ENCODE results near the gene COPS8. TPM values are rescaled to one million over a fixed set of nuclear protein-coding genes. Genes with fewer than 3 reads are reported as not detected.

The COPS8 gene
- total and polyA plus RNA-seq, 2 experiments from 2014 or later: 120 to 130 TPM

DNA sequence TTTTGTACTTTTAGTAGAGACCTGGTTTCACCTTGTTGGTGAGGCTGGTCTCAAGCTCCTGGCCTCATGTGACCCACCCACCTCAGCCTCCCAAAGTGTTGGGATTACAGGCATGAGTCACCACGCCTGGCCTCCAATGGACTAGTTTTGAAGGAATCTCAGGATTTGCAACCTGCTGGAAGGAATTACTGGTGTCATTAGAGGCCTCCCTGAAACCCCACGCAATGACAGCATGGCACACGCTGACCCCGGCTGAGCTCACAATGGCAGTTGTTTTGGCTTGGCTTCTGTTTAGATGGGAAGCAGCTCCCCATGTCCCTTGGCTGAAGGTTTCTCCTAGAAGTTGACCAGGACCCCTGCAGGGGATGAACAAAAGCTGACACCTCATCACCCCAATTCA, 23.1 kb upstream of the COPS8 start:
- DNase-seq (ENCODE audit: low spot score): no peak
- Histone ChIP-seq H3K4me3 (no peak overlapping the region), H3K4me2 (no peak overlapping the region), H4K20me1 (replicated peaks; ENCODE audit: insufficient read depth) (no peaks in the 10 kb centered on the region), H3K4me1 (ENCODE audit: insufficient read depth) (no peaks in the 10 kb centered on the region), H3K27me3 (ENCODE audit: insufficient read depth) (no peaks in the 10 kb centered on the region), H3K9me2 (ENCODE audit: insufficient read depth) (no peaks in the 10 kb centered on the region), H3K36me3 (ENCODE audit: insufficient read depth) (no peaks in the 10 kb centered on the region), H3F3A (replicated peaks; ENCODE audit: low read depth) (no peaks in the 10 kb centered on the region), H3K79me2 (replicated peaks; ENCODE audit: insufficient read depth) (no peaks in the 10 kb centered on the region), H3K27ac (ENCODE audit: low read depth) (no peak overlapping the region), H2AFZ (no peak overlapping the region)
- peaks cover 2% of the 10 kb centered on the region for H3K27me3 Mint-ChIP-seq (ENCODE audit: insufficient read depth, low read depth, poor library complexity)
- no peak for ATAC-seq
- TF ChIP-seq, protein P1, sequence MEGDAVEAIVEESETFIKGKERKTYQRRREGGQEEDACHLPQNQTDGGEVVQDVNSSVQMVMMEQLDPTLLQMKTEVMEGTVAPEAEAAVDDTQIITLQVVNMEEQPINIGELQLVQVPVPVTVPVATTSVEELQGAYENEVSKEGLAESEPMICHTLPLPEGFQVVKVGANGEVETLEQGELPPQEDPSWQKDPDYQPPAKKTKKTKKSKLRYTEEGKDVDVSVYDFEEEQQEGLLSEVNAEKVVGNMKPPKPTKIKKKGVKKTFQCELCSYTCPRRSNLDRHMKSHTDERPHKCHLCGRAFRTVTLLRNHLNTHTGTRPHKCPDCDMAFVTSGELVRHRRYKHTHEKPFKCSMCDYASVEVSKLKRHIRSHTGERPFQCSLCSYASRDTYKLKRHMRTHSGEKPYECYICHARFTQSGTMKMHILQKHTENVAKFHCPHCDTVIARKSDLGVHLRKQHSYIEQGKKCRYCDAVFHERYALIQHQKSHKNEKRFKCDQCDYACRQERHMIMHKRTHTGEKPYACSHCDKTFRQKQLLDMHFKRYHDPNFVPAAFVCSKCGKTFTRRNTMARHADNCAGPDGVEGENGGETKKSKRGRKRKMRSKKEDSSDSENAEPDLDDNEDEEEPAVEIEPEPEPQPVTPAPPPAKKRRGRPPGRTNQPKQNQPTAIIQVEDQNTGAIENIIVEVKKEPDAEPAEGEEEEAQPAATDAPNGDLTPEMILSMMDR (conservative IDR thresholded peaks at IDR 0.05; ENCODE audit: low read depth in 2 of 2): no peak
- TF ChIP-seq EZH2phosphoT487 (IDR thresholded peaks at IDR 0.05; ENCODE audit: unreplicated experiment) (no peak), ZNF331 (CRISPR knock-in tag; IDR thresholded peaks at IDR 0.05; ENCODE audit: low read depth) (no peak), EZH2 (IDR thresholded peaks at IDR 0.05; ENCODE audit: low read depth, unreplicated experiment) (no peak), CREB1 (CRISPR knock-in tag; IDR thresholded peaks at IDR 0.05; ENCODE audit: low read depth) (no peak), STAT1 (IDR thresholded peaks at IDR 0.05; ENCODE audit: unreplicated experiment) (no peak), ZNF114 (CRISPR knock-in tag; IDR thresholded peaks at IDR 0.05) (no peak)
- TF ChIP-seq, protein P2, sequence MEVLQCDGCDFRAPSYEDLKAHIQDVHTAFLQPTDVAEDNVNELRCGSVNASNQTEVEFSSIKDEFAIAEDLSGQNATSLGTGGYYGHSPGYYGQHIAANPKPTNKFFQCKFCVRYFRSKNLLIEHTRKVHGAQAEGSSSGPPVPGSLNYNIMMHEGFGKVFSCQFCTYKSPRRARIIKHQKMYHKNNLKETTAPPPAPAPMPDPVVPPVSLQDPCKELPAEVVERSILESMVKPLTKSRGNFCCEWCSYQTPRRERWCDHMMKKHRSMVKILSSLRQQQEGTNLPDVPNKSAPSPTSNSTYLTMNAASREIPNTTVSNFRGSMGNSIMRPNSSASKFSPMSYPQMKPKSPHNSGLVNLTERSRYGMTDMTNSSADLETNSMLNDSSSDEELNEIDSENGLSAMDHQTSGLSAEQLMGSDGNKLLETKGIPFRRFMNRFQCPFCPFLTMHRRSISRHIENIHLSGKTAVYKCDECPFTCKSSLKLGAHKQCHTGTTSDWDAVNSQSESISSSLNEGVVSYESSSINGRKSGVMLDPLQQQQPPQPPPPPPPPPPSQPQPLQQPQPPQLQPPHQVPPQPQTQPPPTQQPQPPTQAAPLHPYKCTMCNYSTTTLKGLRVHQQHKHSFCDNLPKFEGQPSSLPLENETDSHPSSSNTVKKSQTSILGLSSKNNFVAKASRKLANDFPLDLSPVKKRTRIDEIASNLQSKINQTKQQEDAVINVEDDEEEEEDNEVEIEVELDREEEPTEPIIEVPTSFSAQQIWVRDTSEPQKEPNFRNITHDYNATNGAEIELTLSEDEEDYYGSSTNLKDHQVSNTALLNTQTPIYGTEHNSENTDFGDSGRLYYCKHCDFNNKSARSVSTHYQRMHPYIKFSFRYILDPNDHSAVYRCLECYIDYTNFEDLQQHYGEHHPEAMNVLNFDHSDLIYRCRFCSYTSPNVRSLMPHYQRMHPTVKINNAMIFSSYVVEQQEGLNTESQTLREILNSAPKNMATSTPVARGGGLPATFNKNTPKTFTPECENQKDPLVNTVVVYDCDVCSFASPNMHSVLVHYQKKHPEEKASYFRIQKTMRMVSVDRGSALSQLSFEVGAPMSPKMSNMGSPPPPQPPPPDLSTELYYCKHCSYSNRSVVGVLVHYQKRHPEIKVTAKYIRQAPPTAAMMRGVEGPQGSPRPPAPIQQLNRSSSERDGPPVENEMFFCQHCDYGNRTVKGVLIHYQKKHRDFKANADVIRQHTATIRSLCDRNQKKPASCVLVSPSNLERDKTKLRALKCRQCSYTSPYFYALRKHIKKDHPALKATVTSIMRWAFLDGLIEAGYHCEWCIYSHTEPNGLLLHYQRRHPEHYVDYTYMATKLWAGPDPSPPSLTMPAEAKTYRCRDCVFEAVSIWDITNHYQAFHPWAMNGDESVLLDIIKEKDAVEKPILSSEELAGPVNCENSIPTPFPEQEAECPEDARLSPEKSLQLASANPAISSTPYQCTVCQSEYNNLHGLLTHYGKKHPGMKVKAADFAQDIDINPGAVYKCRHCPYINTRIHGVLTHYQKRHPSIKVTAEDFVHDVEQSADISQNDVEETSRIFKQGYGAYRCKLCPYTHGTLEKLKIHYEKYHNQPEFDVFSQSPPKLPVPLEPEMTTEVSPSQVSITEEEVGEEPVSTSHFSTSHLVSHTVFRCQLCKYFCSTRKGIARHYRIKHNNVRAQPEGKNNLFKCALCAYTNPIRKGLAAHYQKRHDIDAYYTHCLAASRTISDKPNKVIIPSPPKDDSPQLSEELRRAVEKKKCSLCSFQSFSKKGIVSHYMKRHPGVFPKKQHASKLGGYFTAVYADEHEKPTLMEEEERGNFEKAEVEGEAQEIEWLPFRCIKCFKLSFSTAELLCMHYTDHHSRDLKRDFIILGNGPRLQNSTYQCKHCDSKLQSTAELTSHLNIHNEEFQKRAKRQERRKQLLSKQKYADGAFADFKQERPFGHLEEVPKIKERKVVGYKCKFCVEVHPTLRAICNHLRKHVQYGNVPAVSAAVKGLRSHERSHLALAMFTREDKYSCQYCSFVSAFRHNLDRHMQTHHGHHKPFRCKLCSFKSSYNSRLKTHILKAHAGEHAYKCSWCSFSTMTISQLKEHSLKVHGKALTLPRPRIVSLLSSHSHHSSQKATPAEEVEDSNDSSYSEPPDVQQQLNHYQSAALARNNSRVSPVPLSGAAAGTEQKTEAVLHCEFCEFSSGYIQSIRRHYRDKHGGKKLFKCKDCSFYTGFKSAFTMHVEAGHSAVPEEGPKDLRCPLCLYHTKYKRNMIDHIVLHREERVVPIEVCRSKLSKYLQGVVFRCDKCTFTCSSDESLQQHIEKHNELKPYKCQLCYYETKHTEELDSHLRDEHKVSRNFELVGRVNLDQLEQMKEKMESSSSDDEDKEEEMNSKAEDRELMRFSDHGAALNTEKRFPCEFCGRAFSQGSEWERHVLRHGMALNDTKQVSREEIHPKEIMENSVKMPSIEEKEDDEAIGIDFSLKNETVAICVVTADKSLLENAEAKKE (CRISPR knock-in tag; IDR thresholded peaks at IDR 0.05): no peak
- TF ChIP-seq, protein P3, sequence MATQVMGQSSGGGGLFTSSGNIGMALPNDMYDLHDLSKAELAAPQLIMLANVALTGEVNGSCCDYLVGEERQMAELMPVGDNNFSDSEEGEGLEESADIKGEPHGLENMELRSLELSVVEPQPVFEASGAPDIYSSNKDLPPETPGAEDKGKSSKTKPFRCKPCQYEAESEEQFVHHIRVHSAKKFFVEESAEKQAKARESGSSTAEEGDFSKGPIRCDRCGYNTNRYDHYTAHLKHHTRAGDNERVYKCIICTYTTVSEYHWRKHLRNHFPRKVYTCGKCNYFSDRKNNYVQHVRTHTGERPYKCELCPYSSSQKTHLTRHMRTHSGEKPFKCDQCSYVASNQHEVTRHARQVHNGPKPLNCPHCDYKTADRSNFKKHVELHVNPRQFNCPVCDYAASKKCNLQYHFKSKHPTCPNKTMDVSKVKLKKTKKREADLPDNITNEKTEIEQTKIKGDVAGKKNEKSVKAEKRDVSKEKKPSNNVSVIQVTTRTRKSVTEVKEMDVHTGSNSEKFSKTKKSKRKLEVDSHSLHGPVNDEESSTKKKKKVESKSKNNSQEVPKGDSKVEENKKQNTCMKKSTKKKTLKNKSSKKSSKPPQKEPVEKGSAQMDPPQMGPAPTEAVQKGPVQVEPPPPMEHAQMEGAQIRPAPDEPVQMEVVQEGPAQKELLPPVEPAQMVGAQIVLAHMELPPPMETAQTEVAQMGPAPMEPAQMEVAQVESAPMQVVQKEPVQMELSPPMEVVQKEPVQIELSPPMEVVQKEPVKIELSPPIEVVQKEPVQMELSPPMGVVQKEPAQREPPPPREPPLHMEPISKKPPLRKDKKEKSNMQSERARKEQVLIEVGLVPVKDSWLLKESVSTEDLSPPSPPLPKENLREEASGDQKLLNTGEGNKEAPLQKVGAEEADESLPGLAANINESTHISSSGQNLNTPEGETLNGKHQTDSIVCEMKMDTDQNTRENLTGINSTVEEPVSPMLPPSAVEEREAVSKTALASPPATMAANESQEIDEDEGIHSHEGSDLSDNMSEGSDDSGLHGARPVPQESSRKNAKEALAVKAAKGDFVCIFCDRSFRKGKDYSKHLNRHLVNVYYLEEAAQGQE (IDR thresholded peaks at IDR 0.05; ENCODE audit: unreplicated experiment): no peak
- no peak overlapping the region for H3K27ac Mint-ChIP-seq
- no peaks in the 10 kb centered on the region for H3K9me3 Mint-ChIP-seq
- no peak overlapping the region for H3K4me3 Mint-ChIP-seq
- H3K36me3 Mint-ChIP-seq (ENCODE audit: low read depth): no peaks in the 10 kb centered on the region
- H3K4me1 Mint-ChIP-seq: peaks cover 16% of the 10 kb centered on the region

Measured in GM23338 (cell line).